ENCODE measurements around the gene WDR20. TPM values are rescaled to one million over a fixed set of nuclear protein-coding genes. Genes with fewer than 3 reads are reported as not detected.

Gene WDR20
- total RNA-seq, 4 donors from 2014 or later: 21.3 to 31.3 (median 24.6) TPM

GRCh38 chr14:102194856-102195255 is 55.2 kb downstream of the WDR20 start:
- TF ChIP-seq EP300 (IDR thresholded peaks at IDR 0.05; ENCODE audit: low read depth) (no peak), POLR2A (IDR thresholded peaks at IDR 0.05) (no peak), POLR2AphosphoS5 (IDR thresholded peaks at IDR 0.05) (no peak)
- TF ChIP-seq, protein P1, sequence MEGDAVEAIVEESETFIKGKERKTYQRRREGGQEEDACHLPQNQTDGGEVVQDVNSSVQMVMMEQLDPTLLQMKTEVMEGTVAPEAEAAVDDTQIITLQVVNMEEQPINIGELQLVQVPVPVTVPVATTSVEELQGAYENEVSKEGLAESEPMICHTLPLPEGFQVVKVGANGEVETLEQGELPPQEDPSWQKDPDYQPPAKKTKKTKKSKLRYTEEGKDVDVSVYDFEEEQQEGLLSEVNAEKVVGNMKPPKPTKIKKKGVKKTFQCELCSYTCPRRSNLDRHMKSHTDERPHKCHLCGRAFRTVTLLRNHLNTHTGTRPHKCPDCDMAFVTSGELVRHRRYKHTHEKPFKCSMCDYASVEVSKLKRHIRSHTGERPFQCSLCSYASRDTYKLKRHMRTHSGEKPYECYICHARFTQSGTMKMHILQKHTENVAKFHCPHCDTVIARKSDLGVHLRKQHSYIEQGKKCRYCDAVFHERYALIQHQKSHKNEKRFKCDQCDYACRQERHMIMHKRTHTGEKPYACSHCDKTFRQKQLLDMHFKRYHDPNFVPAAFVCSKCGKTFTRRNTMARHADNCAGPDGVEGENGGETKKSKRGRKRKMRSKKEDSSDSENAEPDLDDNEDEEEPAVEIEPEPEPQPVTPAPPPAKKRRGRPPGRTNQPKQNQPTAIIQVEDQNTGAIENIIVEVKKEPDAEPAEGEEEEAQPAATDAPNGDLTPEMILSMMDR (IDR thresholded peaks at IDR 0.05): no peak
- in situ Hi-C loops (cut with MboI; ENCODE audit: low pct_ligation_motif_present in 1 of 4, low pct_unique_long_range_greater_than_20kb in 1 of 4, low sequenced_read_pairs in 3 of 4): no loop called here

GRCh38 chr14:102195446-102195845 is 55.7 kb downstream of the WDR20 start:
- Histone ChIP-seq H3K27ac (no peak overlapping the region), H3K36me3 (peaks cover 0 to 15% (median 3%) of the 10 kb centered on the region in 4 donors), H3K27me3 (no peaks in the 10 kb centered on the region), H3K9me3 (no peaks in the 10 kb centered on the region), H3K4me3 (no peak overlapping the region), H3K4me1 (peaks cover 0 to 12% (median 4%) of the 10 kb centered on the region in 4 donors)
- intact Hi-C loops (cut with DNase I; ENCODE audit: low total_unique reads): no loop called here
- 77 to 80% methylated on average over 1 of the region's 1 CpG for WGBS, 2 donors (ENCODE audit: low coverage in 1 of 2)
- TF ChIP-seq POLR2AphosphoS5 (IDR thresholded peaks at IDR 0.05) (no peak), POLR2A (IDR thresholded peaks at IDR 0.05) (no peak), EP300 (IDR thresholded peaks at IDR 0.05; ENCODE audit: low read depth) (no peak)
- TF ChIP-seq, protein P1 (IDR thresholded peaks at IDR 0.05): no peak
- in situ Hi-C loops (cut with MboI; ENCODE audit: low pct_ligation_motif_present in 1 of 4, low pct_unique_long_range_greater_than_20kb in 1 of 4, low sequenced_read_pairs in 3 of 4): no loop called here
- no peak for DNase-seq

More at GRCh38 chr14:102194856-102195255, 55.2 kb downstream of the WDR20 start:
- no peak for DNase-seq
- H3K36me3 ChIP-seq: peaks cover 0 to 15% (median 3%) of the 10 kb centered on the region in 4 donors
- H3K9me3 ChIP-seq: no peaks in the 10 kb centered on the region
- H3K27me3 ChIP-seq: no peaks in the 10 kb centered on the region
- H3K27ac ChIP-seq: no peak overlapping the region
- intact Hi-C loops (cut with DNase I; ENCODE audit: low total_unique reads): no loop called here
- H3K4me3 ChIP-seq: no peak overlapping the region
- 81 to 93% methylated on average over 3 to 4 of the region's 4 CpGs for WGBS, 2 donors (ENCODE audit: low coverage in 1 of 2)
- H3K4me1 ChIP-seq: peaks cover 0 to 12% (median 4%) of the 10 kb centered on the region in 4 donors

- no peaks in the 10 kb centered on the region for H3K27me3 ChIP-seq
- H3K36me3 ChIP-seq: peaks cover 0 to 15% (median 3%) of the 10 kb centered on the region in 4 donors
- no peak overlapping the region for H3K4me3 ChIP-seq
- no peak overlapping the region for H3K27ac ChIP-seq
- peaks cover 0 to 7% (median 1%) of the 10 kb centered on the region in 4 donors for H3K4me1 ChIP-seq
- intact Hi-C loops (cut with DNase I; ENCODE audit: low total_unique reads): no loop called here
- no peaks in the 10 kb centered on the region for H3K9me3 ChIP-seq
- in situ Hi-C loops (cut with MboI; ENCODE audit: low pct_ligation_motif_present in 1 of 4, low pct_unique_long_range_greater_than_20kb in 1 of 4, low sequenced_read_pairs in 3 of 4): no loop called here
- DNase-seq: no peak
- WGBS, 2 donors (ENCODE audit: low coverage in 1 of 2): 75 to 92% methylated on average over 4 to 6 of the region's 6 CpGs
- no peak for TF ChIP-seq EP300 (IDR thresholded peaks at IDR 0.05; ENCODE audit: low read depth)
- TF ChIP-seq, protein P1 (IDR thresholded peaks at IDR 0.05): no peak
- TF ChIP-seq POLR2AphosphoS5 (IDR thresholded peaks at IDR 0.05): no peak
- TF ChIP-seq POLR2A (IDR thresholded peaks at IDR 0.05): no peak
Observed at GRCh38 chr14:102196039-102196901, 56.6 kb downstream of the WDR20 start.

DNA sequence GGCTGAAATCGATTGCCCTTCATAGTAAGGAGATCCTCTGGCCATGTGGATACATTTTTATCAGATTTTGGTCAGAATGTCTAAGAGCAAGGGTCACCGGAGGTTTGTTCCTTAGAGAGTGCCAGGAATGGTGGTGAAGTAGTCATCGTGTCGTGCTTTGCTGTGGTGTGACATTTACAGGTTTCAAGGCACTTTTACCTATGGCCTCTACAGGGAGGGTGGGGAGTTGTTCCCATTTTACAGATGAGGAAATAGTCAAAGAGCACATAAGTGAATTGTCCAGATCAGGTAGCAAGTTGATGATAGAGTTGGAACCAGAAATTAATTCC is 57.2 kb downstream of the WDR20 start:
- WGBS, 2 donors (ENCODE audit: low coverage in 1 of 2): 96 to 100% methylated on average over 2 to 4 of the region's 4 CpGs
- intact Hi-C loops (cut with DNase I; ENCODE audit: low total_unique reads) (no loop called here), in situ Hi-C loops (cut with MboI; ENCODE audit: low pct_ligation_motif_present in 1 of 4, low pct_unique_long_range_greater_than_20kb in 1 of 4, low sequenced_read_pairs in 3 of 4) (no loop called here)
- H3K9me3 ChIP-seq: no peaks in the 10 kb centered on the region
- no peak overlapping the region for H3K27ac ChIP-seq
- no peak for DNase-seq
- H3K4me3 ChIP-seq: no peak overlapping the region
- H3K36me3 ChIP-seq: peaks cover 0 to 15% (median 3%) of the 10 kb centered on the region in 4 donors
- peaks cover 0 to 7% (median 0%) of the 10 kb centered on the region in 4 donors for H3K4me1 ChIP-seq
- no peaks in the 10 kb centered on the region for H3K27me3 ChIP-seq
- no peak for TF ChIP-seq POLR2A (IDR thresholded peaks at IDR 0.05)
- TF ChIP-seq EP300 (IDR thresholded peaks at IDR 0.05; ENCODE audit: low read depth): no peak
- TF ChIP-seq, protein P1 (IDR thresholded peaks at IDR 0.05): no peak
- TF ChIP-seq POLR2AphosphoS5 (IDR thresholded peaks at IDR 0.05): no peak
